K562 (cell line): ENCODE measurements around the gene DDX41. TPM values are rescaled to one million over a fixed set of nuclear protein-coding genes. Genes with fewer than 3 reads are reported as not detected.

Experiments
- ARID1B ChIP-seq: fragments of 450-650 bp; IDR thresholded peaks from 2 replicates; pipeline ENCODE4 v1.6.1; 2016; ENCODE audit warnings: antibody characterized with exemption, mild to moderate bottlenecking, inconsistent platforms
- CBX3 ChIP-seq, 2 experiments: IDR thresholded peaks; 1 replicate in 1 of 2; 2 replicates in 1 of 2; pipeline ENCODE4 v1.6.1; 2012; ENCODE audit warnings: inconsistent platforms in 2 of 2, low read length in 2 of 2, borderline replicate concordance in 1 of 2, control low read depth in 1 of 2
- ELF2 ChIP-seq: fragments of 250-450 bp; sonication (Bioruptor Pico); IDR thresholded peaks from 2 replicates; pipeline ENCODE4 v1.5.0; 2021; ENCODE audit warnings: mild to moderate bottlenecking
- GABPA ChIP-seq: fragments of 200-800 bp; sonication (Bioruptor generic); conservative IDR thresholded peaks from 2 replicates; pipeline ENCODE4 v1.6.1; 2016; ENCODE audit warnings: low read depth, missing genetic modification characterization, missing compliant biosample characterization
- NCOR1 ChIP-seq: fragments of 450-650 bp; IDR thresholded peaks from 2 replicates; pipeline ENCODE4 v1.6.1; 2016; ENCODE audit warnings: mild to moderate bottlenecking, moderate library complexity
- NR1H2 ChIP-seq: sonication (generic); formaldehyde crosslinking; IDR thresholded peaks from 2 replicates; pipeline ENCODE4 v1.4.0; 2020; ENCODE audit warnings: mild to moderate bottlenecking, missing genetic modification reagents
- SMARCA4 ChIP-seq: fragments of 450-650 bp; IDR thresholded peaks from 2 replicates; pipeline ENCODE4 v1.6.1; 2016
- TCF3 ChIP-seq: sonication (generic); formaldehyde crosslinking; IDR thresholded peaks from 2 replicates; pipeline ENCODE4 v1.4.0; 2020; ENCODE audit warnings: mild to moderate bottlenecking, missing genetic modification reagents
- TEAD4 ChIP-seq, 2 experiments: sonication (generic) in 1 of 2; formaldehyde crosslinking in 1 of 2; IDR thresholded peaks; 2 replicates each; pipeline versions ENCODE4 v1.6.1 to v1.8.0; 2012 to 2022; ENCODE audit warnings: borderline replicate concordance in 1 of 2, inconsistent platforms in 1 of 2, low read length in 1 of 2, mild to moderate bottlenecking in 1 of 2, missing genetic modification reagents in 1 of 2
- TGIF2 ChIP-seq: sonication (generic); formaldehyde crosslinking; IDR thresholded peaks from 2 replicates; pipeline ENCODE4 v1.8.1; 2022; ENCODE audit warnings: mild to moderate bottlenecking, missing genetic modification reagents, moderate library complexity
- YY1 ChIP-seq, 3 experiments: IDR thresholded peaks; 2 replicates each; pipeline ENCODE4 v1.6.1; 2011; ENCODE audit warnings: low read length in 2 of 3, mild to moderate bottlenecking in 2 of 3, moderate library complexity in 2 of 3, borderline replicate concordance in 1 of 3, control low read depth in 1 of 3, low read depth in 1 of 3; ENCODE audit not compliant: insufficient read depth in 3 of 3, insufficient replicate concordance in 2 of 3, control insufficient read depth in 1 of 3, insufficient read length in 1 of 3; ENCODE audit errors: extremely low read depth in 1 of 3
- ZBTB1 ChIP-seq: sonication (generic); formaldehyde crosslinking; IDR thresholded peaks from 2 replicates; pipeline ENCODE4 v1.8.1; 2023; ENCODE audit warnings: missing genetic modification reagents, low read depth, mild to moderate bottlenecking, borderline replicate concordance
- ZNF143 ChIP-seq: sonication (generic); formaldehyde crosslinking; IDR thresholded peaks from 2 replicates; pipeline ENCODE4 v1.9.0; 2022; ENCODE audit warnings: mild to moderate bottlenecking, missing genetic modification reagents
- polyA plus RNA-seq, 8 experiments: library from polyadenylated mRNA; depleted of rRNA in 4 of 8; stranded (reverse) in 5 of 8; unstranded in 3 of 8; fragments of >200 nt; fragmentation: Nextera tagmentation in 2 of 8; fragmentation: Illumina TruSeq in 1 of 8; extraction: Ambion mirVana in 2 of 8; extraction: Trizol in 1 of 8; gene quantifications; 2 replicates each; pipeline versions ENCODE4 v1.2.1 to v1.2.3, GENCODE V29; 2011 to 2014; ENCODE audit warnings: inconsistent platforms in 1 of 8, missing spikeins in 1 of 8
- total RNA-seq, 7 experiments: library from RNA; depleted of rRNA in 6 of 7; stranded (reverse); fragments of >200 nt in 6 of 7; fragmentation: Illumina TruSeq in 2 of 7; extraction: Trizol in 2 of 7; gene quantifications; 2 replicates each; pipeline versions ENCODE4 v1.2.1 to v1.2.3, GENCODE V29; 2011 to 2021; ENCODE audit warnings: low replicate concordance in 1 of 7
- TF ChIP-seq, protein P1 (sequence below), 2 experiments: fragments of 450-650 bp; formaldehyde crosslinking in 1 of 2; IDR thresholded peaks; 2 replicates each; pipeline versions ENCODE4 v1.4.0 to v1.6.1; 2014 to 2020; ENCODE audit warnings: mild to moderate bottlenecking in 2 of 2, borderline replicate concordance in 1 of 2, low read depth in 1 of 2
- TF ChIP-seq, protein P2 (sequence below), 2 experiments: fragments of 450-650 bp; conservative IDR thresholded peaks; 2 replicates each; pipeline ENCODE4 v1.6.1; 2017; ENCODE audit warnings: mild to moderate bottlenecking in 2 of 2, moderate library complexity in 2 of 2

The DDX41 gene
- total and polyA plus RNA-seq, 9 of the 15 experiments (the other 6 are each of a cell fraction or from before 2014, with no cell fraction given) = 38.2 to 284 (median 116) TPM

DNA sequence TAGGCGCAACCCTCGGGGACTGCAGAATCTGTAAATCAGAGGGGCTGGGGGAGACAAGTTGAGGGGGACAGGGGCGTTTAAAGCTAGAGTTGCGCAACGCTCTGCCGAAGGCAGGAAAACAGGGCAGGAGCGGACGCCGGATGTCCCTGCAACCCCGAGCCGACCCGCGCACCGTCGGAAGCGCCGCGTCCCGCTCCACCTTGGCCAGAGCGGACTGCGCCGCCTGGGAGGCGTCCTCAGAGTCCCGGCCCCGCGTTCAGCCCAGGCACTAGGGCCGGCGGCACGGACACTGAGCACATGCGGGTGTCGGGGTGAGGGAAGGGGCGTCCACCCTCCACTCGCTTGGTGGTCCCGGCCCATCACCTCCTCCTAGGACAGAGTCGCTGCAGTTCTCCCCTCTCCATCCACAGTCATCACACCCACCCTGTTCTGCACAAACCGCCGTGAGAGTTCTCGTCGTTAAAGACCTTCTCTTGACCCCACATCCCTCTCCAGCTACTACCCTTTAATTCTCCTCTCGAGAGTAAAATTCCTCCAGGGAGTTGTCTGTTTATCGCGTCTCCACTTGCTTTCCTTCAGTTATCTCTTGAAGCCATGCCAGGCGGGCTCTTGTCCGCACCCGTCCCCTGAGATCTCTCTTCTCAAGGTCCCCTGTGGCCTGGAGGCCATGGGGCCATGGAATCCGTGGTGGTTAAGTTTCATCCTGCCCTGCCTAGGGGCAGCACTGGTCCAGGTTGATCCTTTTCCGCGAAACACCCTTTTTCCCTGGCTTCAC lies 18.6 kb downstream of the DDX41 start (continued):
- TF ChIP-seq ZBTB1 (peak; percentile 75), TGIF2 (0 out of 2 replicates have a peak, but pooled peaks have one; percentile 38), TEAD4 (IDR thresholded peaks at IDR 0.05; ENCODE audit: low read length) (peak; percentile 32), TEAD4 (CRISPR knock-in tag; IDR thresholded peaks at IDR 0.05; ENCODE audit: borderline replicate concordance) (no peak), TCF3 (CRISPR knock-in tag) (peak; percentile 72), NR1H2 (CRISPR knock-in tag) (0 out of 2 replicates have a peak, but pooled peaks have one; percentile 72), SMARCA4 (peak; percentile 46), ELF2 (CRISPR knock-in tag) (0 out of 2 replicates have a peak, but pooled peaks have one; percentile 44), GABPA (peak; percentile 67), CBX3 (IDR thresholded peaks at IDR 0.05; ENCODE audit: borderline replicate concordance in 1 of 2, low read length in 2 of 2) (0 out of 3 replicates have a peak, but pooled peaks of 1 of the 2 experiments have one; percentile 16), ARID1B (peak; percentile 62), YY1 (IDR thresholded peaks at IDR 0.05; ENCODE audit: borderline replicate concordance in 1 of 3, control insufficient read depth in 1 of 3, extremely low read depth in 1 of 3, insufficient read depth in 3 of 3, insufficient read length in 1 of 3, insufficient replicate concordance in 2 of 3, low read depth in 1 of 3, low read length in 2 of 3) (peak in 1 of 3 experiments; percentile 49), NCOR1 (peak; percentile 66), ZNF143 (CRISPR knock-in tag) (0 out of 2 replicates have a peak, but pooled peaks have one; percentile 21)
- TF ChIP-seq, protein P1, sequence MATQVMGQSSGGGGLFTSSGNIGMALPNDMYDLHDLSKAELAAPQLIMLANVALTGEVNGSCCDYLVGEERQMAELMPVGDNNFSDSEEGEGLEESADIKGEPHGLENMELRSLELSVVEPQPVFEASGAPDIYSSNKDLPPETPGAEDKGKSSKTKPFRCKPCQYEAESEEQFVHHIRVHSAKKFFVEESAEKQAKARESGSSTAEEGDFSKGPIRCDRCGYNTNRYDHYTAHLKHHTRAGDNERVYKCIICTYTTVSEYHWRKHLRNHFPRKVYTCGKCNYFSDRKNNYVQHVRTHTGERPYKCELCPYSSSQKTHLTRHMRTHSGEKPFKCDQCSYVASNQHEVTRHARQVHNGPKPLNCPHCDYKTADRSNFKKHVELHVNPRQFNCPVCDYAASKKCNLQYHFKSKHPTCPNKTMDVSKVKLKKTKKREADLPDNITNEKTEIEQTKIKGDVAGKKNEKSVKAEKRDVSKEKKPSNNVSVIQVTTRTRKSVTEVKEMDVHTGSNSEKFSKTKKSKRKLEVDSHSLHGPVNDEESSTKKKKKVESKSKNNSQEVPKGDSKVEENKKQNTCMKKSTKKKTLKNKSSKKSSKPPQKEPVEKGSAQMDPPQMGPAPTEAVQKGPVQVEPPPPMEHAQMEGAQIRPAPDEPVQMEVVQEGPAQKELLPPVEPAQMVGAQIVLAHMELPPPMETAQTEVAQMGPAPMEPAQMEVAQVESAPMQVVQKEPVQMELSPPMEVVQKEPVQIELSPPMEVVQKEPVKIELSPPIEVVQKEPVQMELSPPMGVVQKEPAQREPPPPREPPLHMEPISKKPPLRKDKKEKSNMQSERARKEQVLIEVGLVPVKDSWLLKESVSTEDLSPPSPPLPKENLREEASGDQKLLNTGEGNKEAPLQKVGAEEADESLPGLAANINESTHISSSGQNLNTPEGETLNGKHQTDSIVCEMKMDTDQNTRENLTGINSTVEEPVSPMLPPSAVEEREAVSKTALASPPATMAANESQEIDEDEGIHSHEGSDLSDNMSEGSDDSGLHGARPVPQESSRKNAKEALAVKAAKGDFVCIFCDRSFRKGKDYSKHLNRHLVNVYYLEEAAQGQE (IDR thresholded peaks at IDR 0.05; ENCODE audit: borderline replicate concordance) = 0 out of 2 replicates have a peak, but pooled peaks have one; percentile 3
- TF ChIP-seq, protein P1 (CRISPR knock-in tag; IDR thresholded peaks at IDR 0.05; ENCODE audit: low read depth) = no peak
- TF ChIP-seq, protein P2, sequence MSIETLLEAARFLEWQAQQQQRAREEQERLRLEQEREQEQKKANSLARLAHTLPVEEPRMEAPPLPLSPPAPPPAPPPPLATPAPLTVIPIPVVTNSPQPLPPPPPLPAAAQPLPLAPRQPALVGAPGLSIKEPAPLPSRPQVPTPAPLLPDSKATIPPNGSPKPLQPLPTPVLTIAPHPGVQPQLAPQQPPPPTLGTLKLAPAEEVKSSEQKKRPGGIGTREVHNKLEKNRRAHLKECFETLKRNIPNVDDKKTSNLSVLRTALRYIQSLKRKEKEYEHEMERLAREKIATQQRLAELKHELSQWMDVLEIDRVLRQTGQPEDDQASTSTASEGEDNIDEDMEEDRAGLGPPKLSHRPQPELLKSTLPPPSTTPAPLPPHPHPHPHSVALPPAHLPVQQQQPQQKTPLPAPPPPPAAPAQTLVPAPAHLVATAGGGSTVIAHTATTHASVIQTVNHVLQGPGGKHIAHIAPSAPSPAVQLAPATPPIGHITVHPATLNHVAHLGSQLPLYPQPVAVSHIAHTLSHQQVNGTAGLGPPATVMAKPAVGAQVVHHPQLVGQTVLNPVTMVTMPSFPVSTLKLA (conservative IDR thresholded peaks at IDR 0.05) = no peak; a peak in 1 of 4 replicates
